Lower leg skin (tissue), 3 donors: ENCODE data around the gene SLC39A7.

ENCODE experiments used
- CTCF ChIP-seq, 3 donors: fragments of 450-650 bp; IDR thresholded peaks; one replicate each; pipeline ENCODE4 v1.5.1; 2016; ENCODE audit warnings: antibody characterized with exemption in 3 of 3, mild to moderate bottlenecking in 3 of 3, moderate library complexity in 2 of 3
- POLR2A ChIP-seq, 2 donors: fragments of 450-650 bp; IDR thresholded peaks; one replicate each; pipeline ENCODE4 v1.6.1; 2016 to 2017; ENCODE audit warnings: antibody characterized with exemption in 2 of 2, mild to moderate bottlenecking in 1 of 2, moderate library complexity in 1 of 2

GRCh38 chr6:33211666-33212422, 11.2 kb downstream of the SLC39A7 start:
- TF ChIP-seq CTCF (IDR thresholded peaks at IDR 0.05) = no peak
- TF ChIP-seq POLR2A (IDR thresholded peaks at IDR 0.05) = no peak
